PFSK-1 (cell line): ENCODE measurements around the gene ARHGAP27.

Experiments used
- FOXP2 ChIP-seq: optimal IDR thresholded peaks from 2 replicates; pipeline ENCODE3; 2011; ENCODE audit warnings: borderline replicate concordance, control low read depth, inconsistent platforms; ENCODE audit not compliant: insufficient read depth; ENCODE audit errors: extremely low read length, extremely low read depth
- POLR2AphosphoS5 ChIP-seq: IDR thresholded peaks from 2 replicates; pipeline ENCODE4 v1.6.1; 2012; ENCODE audit warnings: low read depth, mild to moderate bottlenecking, control low read depth, low read length, moderate library complexity
- SIN3A ChIP-seq: IDR thresholded peaks from 2 replicates; pipeline ENCODE4 v1.6.1; 2012; ENCODE audit warnings: mild to moderate bottlenecking, low read length, moderate library complexity, borderline replicate concordance; ENCODE audit not compliant: insufficient read depth
- TF ChIP-seq, protein P1 (sequence below), 2 experiments: IDR thresholded peaks; 2 replicates each; pipeline versions ENCODE4 v1.6.1 to v1.8.0; 2011 to 2012; ENCODE audit warnings: low read depth in 2 of 2, low read length in 2 of 2, control low read depth in 1 of 2, inconsistent platforms in 1 of 2, mild to moderate bottlenecking in 1 of 2, moderate library complexity in 1 of 2; ENCODE audit not compliant: insufficient read depth in 1 of 2

DNA sequence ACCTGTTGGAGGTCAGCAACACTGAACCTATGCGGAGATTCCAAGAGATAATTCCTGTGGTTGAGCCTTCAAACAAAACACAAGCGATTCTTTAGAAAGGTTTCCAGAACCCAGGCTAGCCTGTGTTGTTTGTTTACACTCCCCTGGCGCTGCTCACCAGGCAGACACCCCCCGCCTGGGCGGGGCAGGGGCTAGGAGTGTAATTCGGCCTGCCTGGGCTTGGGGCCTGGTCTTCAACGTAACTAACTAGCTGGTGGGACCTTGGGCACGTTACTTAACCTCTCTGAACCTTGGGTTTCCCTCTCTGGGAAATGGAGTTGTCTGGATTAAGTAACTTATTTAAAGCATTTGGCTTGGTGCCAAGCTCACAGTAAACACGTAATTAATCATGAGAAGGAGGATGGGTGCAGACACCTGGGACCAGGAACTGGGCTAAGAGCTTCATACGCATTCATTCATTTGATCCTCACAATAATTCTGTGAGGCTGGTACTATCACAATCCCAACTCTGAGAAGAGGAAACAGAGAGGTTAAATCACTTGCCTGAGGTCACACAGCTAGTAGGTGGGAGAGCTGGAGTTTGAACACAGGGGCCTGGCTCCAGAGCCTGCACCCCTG, 7.6 kb upstream of the ARHGAP27 start:
- no peak for TF ChIP-seq SIN3A
- TF ChIP-seq, protein P1, sequence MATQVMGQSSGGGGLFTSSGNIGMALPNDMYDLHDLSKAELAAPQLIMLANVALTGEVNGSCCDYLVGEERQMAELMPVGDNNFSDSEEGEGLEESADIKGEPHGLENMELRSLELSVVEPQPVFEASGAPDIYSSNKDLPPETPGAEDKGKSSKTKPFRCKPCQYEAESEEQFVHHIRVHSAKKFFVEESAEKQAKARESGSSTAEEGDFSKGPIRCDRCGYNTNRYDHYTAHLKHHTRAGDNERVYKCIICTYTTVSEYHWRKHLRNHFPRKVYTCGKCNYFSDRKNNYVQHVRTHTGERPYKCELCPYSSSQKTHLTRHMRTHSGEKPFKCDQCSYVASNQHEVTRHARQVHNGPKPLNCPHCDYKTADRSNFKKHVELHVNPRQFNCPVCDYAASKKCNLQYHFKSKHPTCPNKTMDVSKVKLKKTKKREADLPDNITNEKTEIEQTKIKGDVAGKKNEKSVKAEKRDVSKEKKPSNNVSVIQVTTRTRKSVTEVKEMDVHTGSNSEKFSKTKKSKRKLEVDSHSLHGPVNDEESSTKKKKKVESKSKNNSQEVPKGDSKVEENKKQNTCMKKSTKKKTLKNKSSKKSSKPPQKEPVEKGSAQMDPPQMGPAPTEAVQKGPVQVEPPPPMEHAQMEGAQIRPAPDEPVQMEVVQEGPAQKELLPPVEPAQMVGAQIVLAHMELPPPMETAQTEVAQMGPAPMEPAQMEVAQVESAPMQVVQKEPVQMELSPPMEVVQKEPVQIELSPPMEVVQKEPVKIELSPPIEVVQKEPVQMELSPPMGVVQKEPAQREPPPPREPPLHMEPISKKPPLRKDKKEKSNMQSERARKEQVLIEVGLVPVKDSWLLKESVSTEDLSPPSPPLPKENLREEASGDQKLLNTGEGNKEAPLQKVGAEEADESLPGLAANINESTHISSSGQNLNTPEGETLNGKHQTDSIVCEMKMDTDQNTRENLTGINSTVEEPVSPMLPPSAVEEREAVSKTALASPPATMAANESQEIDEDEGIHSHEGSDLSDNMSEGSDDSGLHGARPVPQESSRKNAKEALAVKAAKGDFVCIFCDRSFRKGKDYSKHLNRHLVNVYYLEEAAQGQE (IDR thresholded peaks at IDR 0.05; ENCODE audit: insufficient read depth in 1 of 2, low read depth in 2 of 2, low read length in 2 of 2), result no peak
- TF ChIP-seq FOXP2, result no peak
- TF ChIP-seq POLR2AphosphoS5, result no peak
